Stimulated activated CD4-positive, alpha-beta T cell treated with anti-CD3 and anti-CD28 coated beads, Interleukin-1b, Interleukin-23, amount 100 ng/mL, for 4 hours (primary cell): ENCODE results near the gene MINPP1.

Experiments
- DNase-seq, 2 donors: peaks; one replicate each; pipeline ENCODE4 v3.0.0-alpha.2; 2020; ENCODE audit warnings: low read depth in 2 of 2

The MINPP1 gene

DNA sequence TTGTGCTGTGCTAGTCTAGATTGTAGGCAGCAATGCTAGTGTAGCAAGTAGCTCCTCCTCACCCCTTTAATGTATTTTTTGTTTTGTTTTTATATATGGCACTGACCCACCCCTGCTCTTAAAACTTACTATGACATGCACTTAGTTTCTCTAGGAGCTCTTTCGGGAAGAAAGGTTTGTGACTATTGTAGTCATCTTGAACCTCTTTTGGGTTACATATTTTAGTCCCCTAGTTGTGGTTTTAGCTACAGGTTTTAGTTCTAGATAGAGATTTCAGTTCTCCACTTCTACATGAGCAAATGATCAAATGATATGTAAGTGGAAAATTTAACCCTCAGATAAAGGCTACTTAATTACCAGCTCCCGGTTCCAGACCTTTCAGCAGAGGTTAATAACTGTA is 14.9 kb downstream of the MINPP1 start:
- DNase-seq: no peak

DNA sequence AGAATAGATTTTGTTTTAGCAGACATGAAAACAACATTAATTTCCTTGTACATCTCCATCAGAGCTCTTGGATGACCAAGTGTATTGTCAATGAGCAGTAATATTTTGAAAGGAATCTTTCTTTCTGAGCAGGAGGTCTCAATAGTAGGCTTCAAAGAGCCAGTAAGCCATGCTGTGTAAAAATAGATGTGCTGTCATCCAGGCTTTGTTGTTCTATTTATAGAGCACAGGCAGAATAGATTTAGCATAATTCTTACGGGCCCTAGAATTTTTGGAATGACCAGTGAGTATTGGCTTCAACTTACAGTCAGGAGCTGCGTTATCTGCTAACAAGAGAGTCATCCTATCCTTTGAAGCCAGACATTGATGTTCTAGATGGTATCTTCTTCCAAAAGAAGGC is 19.0 kb downstream of the MINPP1 start:
- no peak for DNase-seq

GRCh38 chr10:87524296-87524695 is 19.6 kb downstream of the MINPP1 start:
- DNase-seq: no peak

GRCh38 chr10:87531908-87532622 is 27.4 kb downstream of the MINPP1 start:
- no peak for DNase-seq

- DNase-seq: no peak
Measured at GRCh38 chr10:87532696-87533095, 28.0 kb downstream of the MINPP1 start.

DNA sequence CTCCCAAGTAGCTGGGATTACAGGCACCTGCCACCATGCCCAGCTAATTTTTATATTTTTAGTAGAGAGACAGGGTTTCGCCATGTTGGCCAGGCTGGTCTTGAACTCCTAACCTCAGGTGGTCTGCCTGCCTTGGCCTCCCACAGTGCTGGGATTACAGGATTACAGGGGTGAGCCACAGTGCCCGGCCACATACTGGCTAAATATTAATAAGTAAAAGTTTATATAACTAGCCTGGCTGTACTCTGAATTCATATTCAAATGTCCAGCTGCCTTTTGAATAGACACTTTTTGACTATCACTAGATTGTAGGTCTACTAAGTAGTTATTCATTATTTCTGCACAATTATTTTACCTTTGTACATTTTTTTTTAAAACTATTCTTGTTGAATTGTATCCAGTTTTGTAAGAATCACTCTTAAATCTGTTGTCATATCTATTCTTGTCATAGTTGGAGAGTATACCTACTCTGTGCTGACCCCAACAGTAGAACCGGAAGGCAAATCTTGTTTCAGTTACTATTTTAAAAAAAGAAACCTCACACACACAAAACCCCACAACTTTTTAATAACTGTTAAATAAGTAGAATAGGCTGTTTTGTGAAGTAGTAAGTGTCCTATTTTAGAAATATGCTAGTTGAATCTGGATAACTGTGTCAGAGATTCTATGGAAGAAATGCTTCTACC is 29.6 kb downstream of the MINPP1 start:
- no peak for DNase-seq

DNA sequence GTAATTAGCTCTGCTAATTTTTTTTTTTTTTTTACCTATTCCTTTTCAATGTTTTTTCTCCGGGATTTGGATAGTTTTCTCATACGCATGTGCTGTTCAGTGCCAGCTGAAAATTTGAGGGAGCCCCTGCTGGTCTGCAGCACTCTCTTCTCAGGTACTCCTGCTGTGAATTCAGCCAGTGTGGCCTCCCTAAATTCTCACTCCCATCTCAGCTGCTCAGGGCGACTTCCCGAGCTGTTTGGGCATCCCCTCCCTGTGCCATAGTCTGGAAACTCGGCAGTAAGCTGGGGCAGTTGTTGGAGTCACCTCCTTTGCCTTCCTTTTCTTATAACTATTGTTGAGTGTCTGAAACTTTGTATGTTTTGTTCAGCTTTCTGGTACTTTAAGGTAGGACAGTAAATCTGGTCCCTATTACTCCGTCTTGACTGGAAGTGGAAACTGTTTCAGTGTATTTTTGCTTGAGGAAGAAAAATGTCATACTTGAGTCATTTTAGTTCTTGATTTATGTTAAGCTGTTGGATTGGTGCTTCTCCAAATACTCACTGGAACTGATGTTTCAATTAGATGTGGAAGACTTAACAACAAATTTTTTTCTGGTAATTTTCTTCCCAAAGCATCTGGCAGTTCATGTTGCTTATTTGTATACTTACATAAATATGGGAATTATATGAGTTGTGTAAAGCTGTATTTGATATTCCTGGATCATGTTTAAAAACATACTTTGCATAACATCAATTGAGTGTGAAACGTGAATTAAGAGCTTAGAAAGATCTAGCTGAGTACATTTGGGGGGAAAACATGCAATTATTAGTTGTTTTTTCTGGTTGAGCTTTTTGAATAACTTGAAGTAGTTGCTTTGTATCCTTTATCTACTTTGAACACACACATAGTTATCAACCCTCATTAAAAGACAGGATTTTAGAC is 33.7 kb downstream of the MINPP1 start:
- DNase-seq: no peak

DNA sequence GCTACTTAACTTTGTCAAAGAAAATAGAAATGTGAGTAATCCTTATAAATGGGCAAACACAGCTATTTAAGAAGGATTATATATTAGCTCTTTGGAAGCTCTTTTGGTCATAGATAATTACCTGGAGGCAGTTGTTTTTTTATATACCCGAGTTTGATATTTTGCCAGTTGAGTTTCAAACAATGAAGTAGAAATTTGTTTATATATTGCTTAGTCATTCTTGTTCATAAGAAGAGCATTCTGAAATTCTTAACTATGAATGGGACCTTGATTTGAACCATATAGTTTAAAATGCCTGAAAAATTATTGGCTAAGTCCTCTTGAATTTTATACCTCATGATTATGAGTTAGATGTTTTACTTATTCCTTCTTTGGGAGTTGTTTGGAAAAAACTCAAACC is 36.4 kb downstream of the MINPP1 start:
- no peak for DNase-seq

DNA sequence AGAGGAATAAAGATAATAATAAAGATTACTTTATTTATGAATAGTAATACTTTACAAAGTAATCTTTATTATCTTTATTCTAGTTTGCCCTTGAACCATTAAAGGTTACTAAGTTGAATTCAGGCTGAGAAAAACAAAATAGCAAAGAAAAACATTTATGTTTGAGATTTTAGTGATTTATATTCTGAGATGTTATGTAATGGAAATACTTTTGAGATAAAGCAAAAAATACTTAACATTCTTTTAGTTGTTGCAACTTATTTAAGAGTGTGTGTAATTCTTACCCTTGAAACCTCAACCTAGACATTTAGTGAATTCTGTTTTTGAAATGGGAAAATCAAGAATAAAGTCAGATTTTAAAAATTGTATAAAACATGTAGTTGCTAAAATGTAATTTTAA is 40.0 kb downstream of the MINPP1 start:
- DNase-seq: no peak

GRCh38 chr10:87545783-87546182 is 41.1 kb downstream of the MINPP1 start:
- DNase-seq: no peak

DNA sequence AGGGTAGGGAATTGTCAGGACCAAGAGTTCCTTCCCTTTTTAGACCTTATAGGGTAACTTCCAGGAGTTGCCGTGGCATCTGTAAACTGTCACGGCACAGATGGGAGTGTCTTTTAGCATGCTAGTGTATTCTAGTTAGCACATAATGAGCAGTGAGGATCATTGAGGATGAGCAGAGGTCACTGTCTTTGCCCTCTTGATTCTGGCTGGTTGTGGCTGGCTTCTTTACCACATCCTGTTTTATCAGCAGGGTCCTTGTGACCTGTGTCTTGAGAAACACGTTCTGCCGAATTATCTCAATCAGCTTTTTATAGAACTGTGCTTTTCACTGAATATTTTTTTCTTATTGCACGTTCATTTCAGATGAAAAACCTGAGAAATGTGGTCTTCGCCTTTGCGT is 41.5 kb downstream of the MINPP1 start:
- no peak for DNase-seq

GRCh38 chr10:87546971-87547413 is 42.3 kb downstream of the MINPP1 start:
- no peak for DNase-seq

DNA sequence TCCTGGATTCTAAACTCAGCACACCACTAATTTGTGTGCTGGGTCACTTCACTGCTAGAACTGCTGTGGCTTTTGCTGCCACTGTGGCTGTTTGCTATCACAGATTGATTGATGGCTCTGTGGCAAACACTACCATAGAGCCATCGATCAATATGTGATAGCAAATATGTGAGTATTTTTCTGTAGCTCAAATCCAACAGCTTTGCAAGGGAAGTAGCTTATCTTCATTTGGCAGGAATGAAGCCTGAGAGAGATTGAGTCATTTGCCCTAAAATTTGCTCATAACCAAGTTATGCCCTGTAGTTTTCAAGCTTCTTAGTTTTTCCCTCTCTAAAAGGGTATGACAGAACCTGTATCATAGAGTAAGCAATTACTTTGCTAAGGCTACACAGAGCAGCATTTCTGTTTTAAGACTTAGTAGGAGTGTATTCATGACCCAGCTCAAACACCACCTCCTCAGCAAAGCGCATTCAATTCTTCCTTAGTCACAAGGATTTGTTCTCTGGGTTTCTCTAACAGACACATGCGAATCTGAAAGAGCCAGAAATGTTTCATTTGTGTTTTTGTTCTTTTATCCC is 43.1 kb downstream of the MINPP1 start:
- DNase-seq: no peak

GRCh38 chr10:87550741-87551140 is 46.0 kb downstream of the MINPP1 start:
- DNase-seq: no peak

DNA sequence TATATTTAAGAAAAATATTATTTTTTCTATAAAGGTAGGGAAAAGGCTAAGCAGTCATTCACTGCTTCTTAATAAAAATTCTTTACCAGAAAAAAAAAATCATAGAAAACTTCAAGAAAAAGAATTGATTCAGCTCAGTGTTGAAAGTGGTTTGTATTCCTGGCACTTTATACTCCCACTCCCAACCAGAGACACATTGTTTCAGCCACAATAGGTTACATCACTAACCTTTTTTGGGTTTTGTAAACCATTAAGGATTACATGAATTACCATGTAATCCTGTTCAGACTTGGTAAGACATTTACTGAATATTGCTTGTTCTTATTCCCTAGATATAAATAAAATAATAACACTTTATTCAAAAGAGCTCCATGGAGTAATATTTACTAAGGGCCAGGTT is 46.6 kb downstream of the MINPP1 start:
- DNase-seq: no peak

- DNase-seq: no peak
Measured at GRCh38 chr10:87552248-87552929, 47.7 kb downstream of the MINPP1 start.

- DNase-seq: no peak
Measured at GRCh38 chr10:87557409-87557808, 52.7 kb downstream of the MINPP1 start.

DNA sequence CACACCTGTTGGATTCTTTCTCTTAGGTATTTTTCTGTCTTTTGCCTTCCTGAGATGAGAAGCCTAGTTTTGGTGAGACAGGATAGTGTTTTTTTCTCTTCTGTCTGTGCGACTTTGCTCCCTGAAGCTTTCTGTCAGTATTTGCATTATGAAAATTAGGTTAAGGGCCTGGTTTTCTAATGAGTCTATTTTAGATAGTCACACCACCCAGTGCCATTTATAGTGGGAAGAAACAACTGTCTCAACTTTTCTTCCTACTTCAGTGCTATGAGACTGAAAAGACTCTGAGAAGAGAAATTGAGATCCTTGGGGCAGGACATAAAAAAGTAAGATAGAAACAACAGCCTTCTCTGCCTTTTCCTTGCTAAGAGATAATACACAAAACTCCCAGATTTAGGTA is 53.6 kb downstream of the MINPP1 start:
- no peak for DNase-seq

DNA sequence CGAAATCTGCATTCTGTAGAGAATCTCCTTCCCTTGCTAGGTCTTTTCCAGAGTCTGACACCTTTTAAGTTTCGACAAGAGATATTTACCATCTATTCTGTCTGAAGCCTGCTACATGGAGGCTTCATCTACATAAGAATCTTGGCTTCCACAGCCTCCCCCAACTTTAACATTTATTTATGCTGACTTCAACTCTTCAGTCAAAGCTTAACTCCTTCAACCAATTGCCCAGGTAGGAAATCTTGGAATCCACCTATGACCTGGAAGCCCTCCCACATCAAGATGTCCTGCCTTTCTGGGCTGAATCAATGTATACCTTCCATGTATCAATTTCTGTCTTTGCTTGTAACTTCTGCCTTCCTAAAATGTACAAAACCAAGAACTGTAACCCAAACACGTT is 54.7 kb downstream of the MINPP1 start:
- no peak for DNase-seq

DNA sequence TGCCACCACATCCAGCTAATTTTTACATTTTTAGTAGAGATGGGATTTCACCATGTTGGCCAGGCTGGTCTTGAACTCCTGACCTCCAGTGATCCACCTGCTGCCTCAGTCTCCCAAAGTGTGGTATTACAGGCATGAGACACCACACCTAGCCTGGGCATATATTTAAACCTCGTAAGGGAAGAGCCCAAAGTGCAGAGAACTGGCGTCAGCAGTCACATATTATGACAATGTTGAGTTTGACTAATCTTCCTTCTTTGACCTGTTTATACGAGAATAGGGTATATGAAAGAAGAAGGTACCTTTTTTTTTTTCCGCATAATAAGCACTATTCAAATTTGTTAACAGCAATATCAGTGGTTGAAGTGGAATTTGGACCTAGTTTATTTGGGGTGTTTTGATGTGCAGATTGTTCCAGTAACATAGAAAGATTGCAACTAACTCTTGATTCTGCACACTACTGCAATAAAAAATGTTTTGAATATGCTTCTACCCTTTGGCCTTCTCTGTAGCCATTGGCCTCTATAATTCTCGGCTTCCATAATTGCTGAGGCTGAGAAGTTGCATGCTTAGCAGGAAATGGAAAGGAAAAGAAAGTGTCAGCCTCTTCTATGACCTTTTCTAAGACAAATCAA is 55.9 kb downstream of the MINPP1 start:
- DNase-seq: no peak

- DNase-seq: no peak
Measured at GRCh38 chr10:87562750-87563149, 58.1 kb downstream of the MINPP1 start.
